ENCODE data around the gene MRPL36. TPM values are rescaled to one million over a fixed set of nuclear protein-coding genes. Genes with fewer than 3 reads are reported as not detected.

The MRPL36 gene
- total and polyA plus RNA-seq, 4 donors: 22.3 to 106 (median 56.3) TPM

- DNase-seq (ENCODE audit: low spot score): no peak
- TF ChIP-seq RXRA (IDR thresholded peaks at IDR 0.05): no peak
- no peak for TF ChIP-seq FOXA2 (IDR thresholded peaks at IDR 0.05)
- TF ChIP-seq CTCF (IDR thresholded peaks at IDR 0.05; ENCODE audit: low read depth, low read length, missing input control): no peak
- TF ChIP-seq HNF4G (IDR thresholded peaks at IDR 0.05): no peak
- TF ChIP-seq JUND (IDR thresholded peaks at IDR 0.05): no peak
- no peak for TF ChIP-seq GABPA (IDR thresholded peaks at IDR 0.05 in 1 of 2, conservative IDR thresholded peaks at IDR 0.05 in 1 of 2)
- no peak for TF ChIP-seq NR2F2 (IDR thresholded peaks at IDR 0.05)
- no peak overlapping the region for H3K4me3 ChIP-seq (ENCODE audit: low read depth in 1 of 3, low read length in 3 of 3)
- WGBS: 72% methylated on average over 29 of the region's 29 CpGs
- H3K9ac ChIP-seq (ENCODE audit: low read depth in 1 of 2, low read length in 2 of 2): no peak overlapping the region
- H3K36me3 ChIP-seq (ENCODE audit: control insufficient read depth in 4 of 4, insufficient read depth in 3 of 4, low read depth in 1 of 4, low read length in 3 of 4): no peaks in the 10 kb centered on the region
- H3K4me1 ChIP-seq (ENCODE audit: control insufficient read depth in 4 of 4, insufficient read depth in 4 of 4, low read length in 3 of 4): no peaks in the 10 kb centered on the region
- H3K9me3 ChIP-seq (ENCODE audit: control insufficient read depth in 4 of 4, low read length in 3 of 4): no peaks in the 10 kb centered on the region
- peaks cover 0 to 4% (median 1%) of the 10 kb centered on the region in 4 donors for H3K27me3 ChIP-seq (ENCODE audit: control insufficient read depth in 4 of 4, insufficient read depth in 4 of 4, low read length in 3 of 4)
- no peak overlapping the region for H3K27ac ChIP-seq (ENCODE audit: low read depth in 1 of 2, low read length in 2 of 2)
Observed at GRCh38 chr5:1751864-1752822, 47.5 kb downstream of the MRPL36 start.

DNA sequence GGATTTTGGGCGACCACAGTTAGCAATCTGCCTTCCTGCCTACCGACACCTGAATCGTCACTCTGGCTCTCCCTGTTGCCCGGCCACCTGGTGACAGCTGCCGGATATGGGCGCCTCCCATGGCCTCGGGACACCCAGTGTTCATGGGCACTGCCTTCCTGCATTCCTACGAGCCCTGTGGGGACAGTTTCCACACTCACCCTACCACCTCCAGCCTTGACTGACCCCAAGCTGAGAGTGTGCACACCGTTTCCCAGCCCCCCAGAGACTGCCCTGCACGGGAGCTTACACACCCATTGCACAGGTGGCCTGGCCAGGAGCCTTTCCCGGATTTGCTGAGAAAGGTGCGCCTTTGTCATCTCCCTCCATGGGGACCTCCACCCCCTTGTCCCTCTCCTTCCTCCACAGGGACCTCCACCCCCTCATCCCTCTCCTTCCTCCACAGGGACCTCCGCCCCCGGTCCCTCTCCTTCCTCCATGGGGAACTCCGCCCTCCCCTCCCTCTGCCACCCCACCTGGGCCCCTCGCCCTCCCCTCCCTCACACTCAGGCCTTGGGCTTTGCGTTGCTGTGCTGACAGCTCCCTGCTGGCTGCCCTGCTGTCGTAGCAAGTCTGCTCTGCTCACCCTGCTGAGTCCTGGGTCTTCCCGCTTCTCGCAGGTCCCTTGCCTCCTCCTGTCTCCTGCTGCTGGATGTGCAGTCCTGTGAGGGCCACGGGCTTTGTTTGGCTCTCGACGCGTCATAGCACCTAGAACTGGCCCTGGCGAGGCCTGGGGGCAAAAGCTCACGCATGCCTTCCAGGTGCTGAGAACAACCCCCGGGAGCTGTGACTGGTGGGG lies 48.4 kb downstream of the MRPL36 start:
- WGBS: 53% methylated on average over 27 of the region's 27 CpGs

More for the DNA sequence above, 48.4 kb downstream of the MRPL36 start:
- no peak for DNase-seq (ENCODE audit: low spot score)
- Histone ChIP-seq H3K4me3 (ENCODE audit: low read depth in 1 of 3, low read length in 3 of 3) (no peak overlapping the region), H3K27ac (ENCODE audit: low read depth in 1 of 2, low read length in 2 of 2) (no peak overlapping the region), H3K36me3 (ENCODE audit: control insufficient read depth in 4 of 4, insufficient read depth in 3 of 4, low read depth in 1 of 4, low read length in 3 of 4) (no peaks in the 10 kb centered on the region), H3K4me1 (ENCODE audit: control insufficient read depth in 4 of 4, insufficient read depth in 4 of 4, low read length in 3 of 4) (no peaks in the 10 kb centered on the region), H3K9me3 (ENCODE audit: control insufficient read depth in 4 of 4, low read length in 3 of 4) (no peaks in the 10 kb centered on the region), H3K27me3 (ENCODE audit: control insufficient read depth in 4 of 4, insufficient read depth in 4 of 4, low read length in 3 of 4) (peaks cover 0 to 4% (median 1%) of the 10 kb centered on the region in 4 donors), H3K9ac (ENCODE audit: low read depth in 1 of 2, low read length in 2 of 2) (no peak overlapping the region)
- TF ChIP-seq RAD21 (IDR thresholded peaks at IDR 0.05) (no peak), CTCF (IDR thresholded peaks at IDR 0.05; ENCODE audit: low read depth, low read length, missing input control) (no peak), REST (IDR thresholded peaks at IDR 0.05) (no peak), FOXA1 (IDR thresholded peaks at IDR 0.05) (no peak)
- TF ChIP-seq, protein P1, sequence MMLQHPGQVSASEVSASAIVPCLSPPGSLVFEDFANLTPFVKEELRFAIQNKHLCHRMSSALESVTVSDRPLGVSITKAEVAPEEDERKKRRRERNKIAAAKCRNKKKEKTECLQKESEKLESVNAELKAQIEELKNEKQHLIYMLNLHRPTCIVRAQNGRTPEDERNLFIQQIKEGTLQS (IDR thresholded peaks at IDR 0.05): no peak
